ENCODE measurements around the gene OTUD6A. TPM values are rescaled to one million over a fixed set of nuclear protein-coding genes. Genes with fewer than 3 reads are reported as not detected.

Gene OTUD6A
- total RNA-seq, 1 donor from 2014 or later = not detected

DNA sequence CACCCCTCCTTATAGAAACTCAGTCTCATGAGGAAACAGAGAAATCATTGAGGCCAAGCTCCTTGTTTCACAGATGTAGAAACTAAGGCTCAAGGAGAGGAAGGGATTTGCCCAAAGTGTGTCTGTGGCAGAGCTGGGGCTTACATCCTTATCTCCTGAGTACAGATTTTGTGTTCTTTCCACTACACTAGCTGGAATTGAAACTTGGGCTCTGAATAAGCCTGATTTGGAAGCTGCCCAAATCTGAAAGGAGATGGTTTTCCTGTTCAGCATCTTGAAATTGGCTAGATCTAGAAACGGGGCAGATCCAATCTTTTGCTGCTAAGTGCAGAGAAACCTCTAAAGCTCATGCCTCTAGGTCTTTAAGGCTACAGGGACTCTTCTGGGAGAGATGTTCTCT, 36.8 kb upstream of the OTUD6A start:
- TF ChIP-seq, protein P1, sequence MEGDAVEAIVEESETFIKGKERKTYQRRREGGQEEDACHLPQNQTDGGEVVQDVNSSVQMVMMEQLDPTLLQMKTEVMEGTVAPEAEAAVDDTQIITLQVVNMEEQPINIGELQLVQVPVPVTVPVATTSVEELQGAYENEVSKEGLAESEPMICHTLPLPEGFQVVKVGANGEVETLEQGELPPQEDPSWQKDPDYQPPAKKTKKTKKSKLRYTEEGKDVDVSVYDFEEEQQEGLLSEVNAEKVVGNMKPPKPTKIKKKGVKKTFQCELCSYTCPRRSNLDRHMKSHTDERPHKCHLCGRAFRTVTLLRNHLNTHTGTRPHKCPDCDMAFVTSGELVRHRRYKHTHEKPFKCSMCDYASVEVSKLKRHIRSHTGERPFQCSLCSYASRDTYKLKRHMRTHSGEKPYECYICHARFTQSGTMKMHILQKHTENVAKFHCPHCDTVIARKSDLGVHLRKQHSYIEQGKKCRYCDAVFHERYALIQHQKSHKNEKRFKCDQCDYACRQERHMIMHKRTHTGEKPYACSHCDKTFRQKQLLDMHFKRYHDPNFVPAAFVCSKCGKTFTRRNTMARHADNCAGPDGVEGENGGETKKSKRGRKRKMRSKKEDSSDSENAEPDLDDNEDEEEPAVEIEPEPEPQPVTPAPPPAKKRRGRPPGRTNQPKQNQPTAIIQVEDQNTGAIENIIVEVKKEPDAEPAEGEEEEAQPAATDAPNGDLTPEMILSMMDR (IDR thresholded peaks at IDR 0.05; ENCODE audit: partially characterized antibody, unreplicated experiment) = no peak
- Mint-ChIP-seq H3K9me3 (ENCODE audit: unreplicated experiment) (no peaks in the 10 kb centered on the region), H3K4me1 (ENCODE audit: low read depth, unreplicated experiment) (peaks cover under 1% of the 10 kb centered on the region), H3K4me3 (ENCODE audit: unreplicated experiment) (no peak overlapping the region), H3K27me3 (ENCODE audit: unreplicated experiment) (no peaks in the 10 kb centered on the region), H3K27ac (ENCODE audit: unreplicated experiment) (no peak overlapping the region), H3K36me3 (ENCODE audit: unreplicated experiment) (no peaks in the 10 kb centered on the region)
- no peak for DNase-seq

DNA sequence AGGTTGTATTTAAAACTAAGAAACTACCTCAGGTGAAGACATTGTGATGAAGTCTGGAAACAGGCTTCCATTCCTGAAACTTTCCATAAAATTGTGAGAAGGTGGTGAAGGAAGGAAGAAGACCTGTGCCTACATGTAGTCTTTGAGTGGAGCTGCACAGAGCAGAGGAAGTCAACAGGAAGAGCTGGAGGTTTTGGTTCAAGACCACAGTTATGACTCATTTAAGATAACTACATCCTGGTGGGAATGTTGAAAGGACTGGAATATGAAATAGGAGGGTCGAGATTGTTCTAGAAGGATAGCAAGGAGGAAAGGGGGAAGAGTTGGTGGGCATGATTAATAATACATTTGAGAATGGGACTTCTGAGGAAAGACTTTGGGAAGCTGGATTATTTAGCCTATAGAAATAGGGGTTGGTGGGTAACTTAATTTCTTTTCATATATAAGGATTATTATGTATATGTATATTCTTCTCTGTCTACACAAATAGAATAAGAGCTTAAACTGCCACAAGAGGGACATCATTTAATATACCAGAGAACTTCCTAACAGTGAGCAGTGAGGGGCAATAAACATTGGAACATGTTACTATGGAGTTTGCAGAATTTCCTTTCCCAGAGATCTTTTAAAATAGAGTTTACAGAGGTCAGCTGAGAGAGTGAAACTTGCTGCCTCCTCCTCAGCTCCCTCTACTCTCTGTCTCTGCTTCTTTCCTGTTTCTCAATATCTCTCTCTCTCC, 36.0 kb upstream of the OTUD6A start:
- Mint-ChIP-seq H3K27ac (ENCODE audit: unreplicated experiment) (no peak overlapping the region), H3K4me1 (ENCODE audit: low read depth, unreplicated experiment) (peaks cover 8% of the 10 kb centered on the region), H3K9me3 (ENCODE audit: unreplicated experiment) (no peaks in the 10 kb centered on the region), H3K4me3 (ENCODE audit: unreplicated experiment) (no peak overlapping the region), H3K36me3 (ENCODE audit: unreplicated experiment) (no peaks in the 10 kb centered on the region), H3K27me3 (ENCODE audit: unreplicated experiment) (no peaks in the 10 kb centered on the region)
- TF ChIP-seq, protein P1 (IDR thresholded peaks at IDR 0.05; ENCODE audit: partially characterized antibody, unreplicated experiment) = no peak
- no peak for DNase-seq

DNA sequence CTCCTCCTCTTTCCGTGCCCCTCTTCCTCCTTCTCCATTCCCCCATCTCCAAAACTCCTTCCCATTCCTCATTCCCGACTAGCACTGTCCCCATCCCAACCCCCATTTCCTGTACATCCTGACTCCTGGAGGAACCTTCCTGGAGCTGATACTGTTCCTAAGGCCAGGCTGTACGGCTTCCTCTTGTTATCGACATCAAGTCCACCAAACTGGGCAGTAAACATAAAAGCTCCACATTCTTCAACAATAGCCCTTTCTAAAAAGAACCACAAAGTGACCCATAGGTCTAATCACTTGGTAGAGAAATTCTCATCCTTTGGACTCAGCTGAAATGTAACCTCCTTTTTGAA, 35.4 kb upstream of the OTUD6A start:
- Mint-ChIP-seq H3K27me3 (ENCODE audit: unreplicated experiment) (no peaks in the 10 kb centered on the region), H3K27ac (ENCODE audit: unreplicated experiment) (no peak overlapping the region), H3K4me1 (ENCODE audit: low read depth, unreplicated experiment) (peaks cover 9% of the 10 kb centered on the region), H3K9me3 (ENCODE audit: unreplicated experiment) (no peaks in the 10 kb centered on the region), H3K36me3 (ENCODE audit: unreplicated experiment) (no peaks in the 10 kb centered on the region), H3K4me3 (ENCODE audit: unreplicated experiment) (no peak overlapping the region)
- no peak for DNase-seq
- TF ChIP-seq, protein P1 (IDR thresholded peaks at IDR 0.05; ENCODE audit: partially characterized antibody, unreplicated experiment) = no peak

DNA sequence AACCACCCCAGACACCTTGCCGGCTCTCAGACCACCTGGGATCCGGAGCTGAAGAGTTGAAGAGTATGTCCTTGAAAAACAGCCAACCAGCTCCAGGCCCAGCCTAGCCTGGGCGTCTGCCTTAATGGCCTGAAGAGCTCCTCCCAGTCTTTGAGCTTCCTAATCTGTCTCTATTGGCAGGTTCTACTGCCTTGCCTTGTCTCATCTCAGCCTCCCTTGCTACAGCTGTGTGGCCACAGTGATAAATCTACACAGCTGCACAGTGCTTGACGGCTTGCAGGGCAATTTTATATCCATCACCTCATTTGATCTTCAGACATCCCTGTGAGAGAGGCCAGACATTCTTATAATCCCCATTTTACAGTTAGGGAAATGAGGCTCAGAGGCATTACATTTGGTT, 32.4 kb upstream of the OTUD6A start:
- H3K27ac Mint-ChIP-seq (ENCODE audit: unreplicated experiment) = no peak overlapping the region
- peaks cover 1% of the 10 kb centered on the region for H3K27me3 Mint-ChIP-seq (ENCODE audit: unreplicated experiment)
- TF ChIP-seq, protein P1 (IDR thresholded peaks at IDR 0.05; ENCODE audit: partially characterized antibody, unreplicated experiment) = no peak
- DNase-seq = no peak
- no peaks in the 10 kb centered on the region for H3K36me3 Mint-ChIP-seq (ENCODE audit: unreplicated experiment)
- no peaks in the 10 kb centered on the region for H3K9me3 Mint-ChIP-seq (ENCODE audit: unreplicated experiment)
- H3K4me3 Mint-ChIP-seq (ENCODE audit: unreplicated experiment) = no peak overlapping the region
- peaks cover 11% of the 10 kb centered on the region for H3K4me1 Mint-ChIP-seq (ENCODE audit: low read depth, unreplicated experiment)

DNA sequence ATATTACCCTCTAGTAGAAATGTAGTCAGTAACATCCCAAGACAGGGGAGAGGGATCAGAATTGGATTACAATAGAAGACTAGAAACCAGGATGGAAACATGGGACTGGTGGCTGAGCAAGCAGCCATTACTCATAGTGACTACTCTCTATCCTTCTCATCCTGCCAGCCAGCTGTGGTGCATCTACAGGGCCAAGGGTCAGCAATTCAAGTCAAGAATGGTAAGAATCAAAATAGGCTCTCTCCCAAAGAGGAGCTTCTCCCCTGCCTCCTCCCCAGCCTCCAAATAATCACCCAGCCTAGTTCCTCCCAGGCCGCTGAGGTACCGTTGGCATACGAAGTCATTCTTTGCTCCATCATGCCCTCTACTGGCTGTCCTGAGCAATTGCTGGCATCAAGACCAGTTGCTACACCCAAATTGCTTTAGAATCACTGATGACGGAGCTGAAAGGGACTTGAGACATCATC, 31.9 kb upstream of the OTUD6A start:
- peaks cover 11% of the 10 kb centered on the region for H3K4me1 Mint-ChIP-seq (ENCODE audit: low read depth, unreplicated experiment)
- TF ChIP-seq, protein P1 (IDR thresholded peaks at IDR 0.05; ENCODE audit: partially characterized antibody, unreplicated experiment) = peak; percentile 63
- DNase-seq = peak; percentile 45
- no peaks in the 10 kb centered on the region for H3K9me3 Mint-ChIP-seq (ENCODE audit: unreplicated experiment)
- H3K27ac Mint-ChIP-seq (ENCODE audit: unreplicated experiment) = no peak overlapping the region
- H3K4me3 Mint-ChIP-seq (ENCODE audit: unreplicated experiment) = no peak overlapping the region
- peaks cover 1% of the 10 kb centered on the region for H3K27me3 Mint-ChIP-seq (ENCODE audit: unreplicated experiment)
- no peaks in the 10 kb centered on the region for H3K36me3 Mint-ChIP-seq (ENCODE audit: unreplicated experiment)

Measured in glutamatergic neuron (in vitro differentiated cells).